ENCODE results near the gene DIPK1A. TPM values are rescaled to one million over a fixed set of nuclear protein-coding genes. Genes with fewer than 3 reads are reported as not detected.

Gene DIPK1A
- total RNA-seq, 1 donor from 2014 or later, result 5.6 TPM

DNA sequence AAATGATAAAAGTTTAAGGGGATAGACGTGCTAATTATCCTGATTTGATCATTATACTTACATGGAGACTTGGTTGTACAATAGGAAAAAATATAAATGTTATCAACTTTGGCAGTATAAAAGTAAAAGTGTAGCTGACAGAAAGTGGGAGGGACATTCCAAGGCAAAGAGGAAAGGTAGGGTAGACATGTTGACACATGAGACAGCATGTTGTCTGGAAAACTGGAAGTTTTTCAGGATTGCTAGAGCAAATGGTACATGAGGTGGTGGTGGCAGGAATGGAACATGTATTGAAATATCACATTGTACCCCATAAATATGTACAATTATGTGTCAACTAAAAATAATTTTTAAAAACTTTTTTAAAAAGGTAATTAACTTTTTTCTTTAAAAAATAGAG lies 13.2 kb downstream of the DIPK1A start:
- Histone ChIP-seq H3K27ac (no peak overlapping the region), H3K9me3 (no peaks in the 10 kb centered on the region), H3K36me3 (no peaks in the 10 kb centered on the region), H3K4me3 (no peak overlapping the region), H3K4me1 (peaks cover 20% of the 10 kb centered on the region), H3K27me3 (ENCODE audit: low read depth) (no peaks in the 10 kb centered on the region)
- DNase-seq, result no peak
- ATAC-seq, result no peak
- intact Hi-C loops (cut with DNase I), result no loop called here
- no peak for TF ChIP-seq CTCF (IDR thresholded peaks at IDR 0.05)

DNA sequence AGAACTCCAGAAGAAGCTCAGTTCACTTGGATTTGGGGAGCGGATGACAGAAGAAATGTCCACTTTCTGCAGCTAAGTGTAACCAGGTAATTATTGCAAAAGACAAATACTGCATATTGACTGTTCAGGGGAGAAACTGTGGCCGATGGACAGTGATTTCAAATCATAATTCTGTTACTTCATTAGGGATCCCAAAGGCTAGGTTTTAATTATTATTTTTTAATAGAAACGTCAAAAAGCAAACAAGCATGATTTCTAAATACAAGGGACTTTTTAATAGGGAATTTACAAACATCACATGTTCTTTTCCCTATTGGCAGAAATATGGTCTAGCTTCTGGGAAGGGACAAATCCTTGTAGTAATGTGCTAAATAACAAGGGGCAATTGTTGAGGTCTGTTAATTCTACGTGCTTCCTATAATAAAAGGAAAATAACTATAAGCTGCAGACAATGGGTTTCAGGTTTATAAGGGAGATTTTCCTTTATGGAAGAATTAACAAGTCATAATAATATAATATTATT lies 15.5 kb downstream of the DIPK1A start:
- Histone ChIP-seq H3K36me3 (no peaks in the 10 kb centered on the region), H3K9me3 (no peaks in the 10 kb centered on the region), H3K4me3 (no peak overlapping the region), H3K4me1 (peaks cover 14% of the 10 kb centered on the region), H3K27me3 (ENCODE audit: low read depth) (no peaks in the 10 kb centered on the region), H3K27ac (no peak overlapping the region)
- TF ChIP-seq CTCF (IDR thresholded peaks at IDR 0.05), result no peak
- intact Hi-C loops (cut with DNase I), result no loop called here
- ATAC-seq (no peak), DNase-seq (no peak)

DNA sequence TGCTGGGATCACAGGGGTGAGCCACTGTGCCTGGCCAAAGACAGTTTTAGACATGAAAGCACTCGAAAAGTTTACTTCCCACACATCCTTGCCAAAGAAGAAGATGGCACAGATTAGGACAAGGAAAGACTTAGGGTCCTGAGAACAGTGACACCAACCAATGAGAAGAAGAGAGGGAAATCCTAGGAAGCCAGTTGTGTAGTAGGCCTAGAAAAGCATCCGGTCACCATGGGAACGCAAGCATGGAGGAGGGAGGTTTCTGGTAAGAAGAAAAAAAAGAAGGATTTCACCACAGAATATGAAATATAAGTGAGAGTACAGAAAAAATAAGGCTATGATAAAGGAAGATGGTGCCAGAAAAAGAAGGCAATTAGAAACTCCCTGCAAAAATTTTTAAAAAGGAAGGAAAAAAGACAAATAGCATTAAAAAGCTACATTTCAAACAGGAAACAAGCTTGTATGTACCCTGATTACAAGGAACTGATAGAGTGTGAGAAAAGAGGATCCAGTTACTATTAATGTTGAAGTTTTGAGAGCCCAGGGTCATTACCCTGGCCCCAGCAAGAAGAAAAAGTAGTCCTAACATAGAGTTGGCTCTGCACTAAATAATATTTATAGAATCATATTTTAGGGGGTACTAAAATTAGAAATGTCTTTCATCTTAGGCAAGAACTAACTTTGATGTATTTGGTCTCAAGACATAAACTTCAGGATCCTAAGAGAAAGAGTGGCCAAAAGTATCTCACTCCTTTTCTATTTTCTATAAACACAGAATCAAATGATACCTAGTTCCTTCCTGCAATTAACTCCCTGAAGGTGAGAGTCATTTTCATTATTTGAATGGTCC lies 16.1 kb downstream of the DIPK1A start:
- no peak for TF ChIP-seq CTCF (IDR thresholded peaks at IDR 0.05)
- no peaks in the 10 kb centered on the region for H3K36me3 ChIP-seq
- H3K27me3 ChIP-seq (ENCODE audit: low read depth), result no peaks in the 10 kb centered on the region
- no peak overlapping the region for H3K4me3 ChIP-seq
- DNase-seq (no peak), ATAC-seq (no peak)
- no peak overlapping the region for H3K27ac ChIP-seq
- no peaks in the 10 kb centered on the region for H3K9me3 ChIP-seq
- peaks cover 13% of the 10 kb centered on the region for H3K4me1 ChIP-seq
- intact Hi-C loops (cut with DNase I), result no loop called here

GRCh38 chr1:92943502-92943847 lies 17.8 kb downstream of the DIPK1A start:
- ATAC-seq, result peak; percentile 29 to 30
- no peaks in the 10 kb centered on the region for H3K27me3 ChIP-seq (ENCODE audit: low read depth)
- H3K27ac ChIP-seq, result no peak overlapping the region
- no peaks in the 10 kb centered on the region for H3K36me3 ChIP-seq
- intact Hi-C loops (cut with DNase I), result no loop called here
- TF ChIP-seq CTCF (IDR thresholded peaks at IDR 0.05), result no peak
- DNase-seq, result no peak
- H3K9me3 ChIP-seq, result no peaks in the 10 kb centered on the region
- H3K4me3 ChIP-seq, result no peak overlapping the region
- H3K4me1 ChIP-seq, result peaks cover 9% of the 10 kb centered on the region

- Histone ChIP-seq H3K4me3 (no peak overlapping the region), H3K27ac (no peak overlapping the region), H3K9me3 (no peaks in the 10 kb centered on the region), H3K36me3 (no peaks in the 10 kb centered on the region), H3K27me3 (ENCODE audit: low read depth) (no peaks in the 10 kb centered on the region), H3K4me1 (peaks cover 8% of the 10 kb centered on the region)
- ATAC-seq (no peak), DNase-seq (no peak)
- intact Hi-C loops (cut with DNase I), result no loop called here
- TF ChIP-seq CTCF (IDR thresholded peaks at IDR 0.05), result no peak
These were observed 20.7 kb downstream of the DIPK1A start for GRCh38 chr1:92940541-92940940.

Data from lower lobe of right lung (tissue), 2 donors.